ENCODE measurements around the gene CFAP65. TPM values are rescaled to one million over a fixed set of nuclear protein-coding genes. Genes with fewer than 3 reads are reported as not detected.
A peak's percentile ranks its signal among the peaks of the same experiment; 100 is the strongest.

Gene CFAP65
- total RNA-seq, 1 experiment from 2014 or later = 0.34 TPM

GRCh38 chr2:218992703-218993344 is 48.5 kb downstream of the CFAP65 start:
- intact Hi-C loops (cut with micrococcal nuclease; ENCODE audit: unreplicated experiment) = loop anchor here (5.0 kb wide), 1 partner anchor 141 kb away; no protein-coding TSS in a partner anchor
- no peak overlapping the region for H3K27ac Mint-ChIP-seq (ENCODE audit: unreplicated experiment)
- BruUV-seq (replicated peaks) = no TSS peak

DNA sequence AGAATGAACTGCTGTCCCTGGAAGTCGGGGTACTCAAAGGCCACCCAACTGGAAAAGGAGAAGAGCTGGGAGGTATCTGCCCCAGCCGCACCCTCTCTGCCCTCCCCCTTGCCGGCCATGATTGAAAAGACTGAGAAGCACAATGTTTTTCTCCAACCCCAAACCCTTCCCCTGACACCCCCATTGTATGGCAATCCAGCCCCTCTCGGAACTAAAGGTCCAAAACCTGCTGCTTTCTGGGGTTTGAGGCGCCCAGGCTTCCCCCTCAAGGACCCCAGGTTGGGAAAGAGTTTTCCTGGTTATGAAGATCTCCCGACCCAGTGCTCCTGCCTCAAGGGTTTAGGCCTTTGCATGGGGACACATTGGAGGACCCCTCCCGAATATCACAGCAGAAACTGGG is 49.1 kb downstream of the CFAP65 start:
- DNase-seq = peak in 1 of 2 experiments; percentile 24
- no TSS peak for BruUV-seq (replicated peaks)
- no peak overlapping the region for H3K27ac Mint-ChIP-seq (ENCODE audit: unreplicated experiment)
- H3K36me3 ChIP-seq (ENCODE audit: control insufficient read depth, insufficient read depth, low read length) = no peaks in the 10 kb centered on the region
- H3K9me3 ChIP-seq = no peaks in the 10 kb centered on the region
- no peaks in the 10 kb centered on the region for H3K9me3 Mint-ChIP-seq (ENCODE audit: unreplicated experiment)
- TF ChIP-seq, protein P1, sequence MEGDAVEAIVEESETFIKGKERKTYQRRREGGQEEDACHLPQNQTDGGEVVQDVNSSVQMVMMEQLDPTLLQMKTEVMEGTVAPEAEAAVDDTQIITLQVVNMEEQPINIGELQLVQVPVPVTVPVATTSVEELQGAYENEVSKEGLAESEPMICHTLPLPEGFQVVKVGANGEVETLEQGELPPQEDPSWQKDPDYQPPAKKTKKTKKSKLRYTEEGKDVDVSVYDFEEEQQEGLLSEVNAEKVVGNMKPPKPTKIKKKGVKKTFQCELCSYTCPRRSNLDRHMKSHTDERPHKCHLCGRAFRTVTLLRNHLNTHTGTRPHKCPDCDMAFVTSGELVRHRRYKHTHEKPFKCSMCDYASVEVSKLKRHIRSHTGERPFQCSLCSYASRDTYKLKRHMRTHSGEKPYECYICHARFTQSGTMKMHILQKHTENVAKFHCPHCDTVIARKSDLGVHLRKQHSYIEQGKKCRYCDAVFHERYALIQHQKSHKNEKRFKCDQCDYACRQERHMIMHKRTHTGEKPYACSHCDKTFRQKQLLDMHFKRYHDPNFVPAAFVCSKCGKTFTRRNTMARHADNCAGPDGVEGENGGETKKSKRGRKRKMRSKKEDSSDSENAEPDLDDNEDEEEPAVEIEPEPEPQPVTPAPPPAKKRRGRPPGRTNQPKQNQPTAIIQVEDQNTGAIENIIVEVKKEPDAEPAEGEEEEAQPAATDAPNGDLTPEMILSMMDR (IDR thresholded peaks at IDR 0.05; ENCODE audit: insufficient read depth in 1 of 2, low read depth in 1 of 2, low read length in 1 of 2, severe bottlenecking in 1 of 2, unreplicated experiment in 1 of 2) = no peak
- CTCF ChIA-PET = interaction anchor here (0.5 to 1.2 kb wide), 3 partner anchors 10 to 23 kb away, joined by 3 to 4 read pairs (median 4); no protein-coding TSS in a partner anchor
- POLR2A ChIA-PET = interaction anchor here (0.8 kb wide), 1 partner anchor 12 kb away, joined by 3 read pairs; no protein-coding TSS in a partner anchor
- H3K4me1 Mint-ChIP-seq (ENCODE audit: low read depth, unreplicated experiment) = no peaks in the 10 kb centered on the region
- peaks cover 8% of the 10 kb centered on the region for H3K4me1 ChIP-seq
- no peak overlapping the region for H3K4me3 ChIP-seq (ENCODE audit: low read depth, low read length)
- H3K27me3 Mint-ChIP-seq (ENCODE audit: insufficient read depth, unreplicated experiment) = peaks cover 22% of the 10 kb centered on the region
- H3K36me3 Mint-ChIP-seq (ENCODE audit: insufficient read depth, unreplicated experiment) = no peaks in the 10 kb centered on the region
- intact Hi-C loops (cut with micrococcal nuclease; ENCODE audit: unreplicated experiment) = loop anchor here (5.0 kb wide), 1 partner anchor 140 kb away; no protein-coding TSS in a partner anchor
- no peak overlapping the region for H3K4me3 Mint-ChIP-seq (ENCODE audit: unreplicated experiment)
- H3K27me3 ChIP-seq (replicated peaks; ENCODE audit: control insufficient read depth, insufficient read depth, low read length) = peaks cover 6% of the 10 kb centered on the region

More at GRCh38 chr2:218992703-218993344, 48.5 kb downstream of the CFAP65 start:
- H3K4me3 ChIP-seq (ENCODE audit: low read depth, low read length) = peak overlapping the region; percentile 26
- ChIA-PET CTCF (interaction anchor here (0.5 to 1.2 kb wide), 3 partner anchors 13 to 62 kb away, joined by 3 to 8 read pairs (median 4); no protein-coding TSS in a partner anchor), POLR2A (interaction anchor here (0.6 to 0.8 kb wide), 2 partner anchors 13 to 333 kb away, joined by 3 read pairs; partner anchors contain the start of genes BCS1L and ZNF142)
- TF ChIP-seq, protein P1 (IDR thresholded peaks at IDR 0.05; ENCODE audit: insufficient read depth in 1 of 2, low read depth in 1 of 2, low read length in 1 of 2, severe bottlenecking in 1 of 2, unreplicated experiment in 1 of 2) = no peak
- no peak for DNase-seq
- H3K4me3 Mint-ChIP-seq (ENCODE audit: unreplicated experiment) = no peak overlapping the region
- no peaks in the 10 kb centered on the region for H3K36me3 ChIP-seq (ENCODE audit: control insufficient read depth, insufficient read depth, low read length)
- peaks cover 8% of the 10 kb centered on the region for H3K4me1 ChIP-seq
- H3K27me3 Mint-ChIP-seq (ENCODE audit: insufficient read depth, unreplicated experiment) = peaks cover 20% of the 10 kb centered on the region
- peaks cover 6% of the 10 kb centered on the region for H3K27me3 ChIP-seq (replicated peaks; ENCODE audit: control insufficient read depth, insufficient read depth, low read length)
- no peaks in the 10 kb centered on the region for H3K4me1 Mint-ChIP-seq (ENCODE audit: low read depth, unreplicated experiment)
- no peaks in the 10 kb centered on the region for H3K9me3 ChIP-seq
- no peaks in the 10 kb centered on the region for H3K9me3 Mint-ChIP-seq (ENCODE audit: unreplicated experiment)
- no peaks in the 10 kb centered on the region for H3K36me3 Mint-ChIP-seq (ENCODE audit: insufficient read depth, unreplicated experiment)

- H3K4me3 Mint-ChIP-seq (ENCODE audit: unreplicated experiment) = no peak overlapping the region
- intact Hi-C loops (cut with micrococcal nuclease; ENCODE audit: unreplicated experiment) = loop anchor here (5.0 kb wide), 1 partner anchor 139 kb away; no protein-coding TSS in a partner anchor
- no TSS peak for BruUV-seq (replicated peaks)
- no peaks in the 10 kb centered on the region for H3K36me3 ChIP-seq (ENCODE audit: control insufficient read depth, insufficient read depth, low read length)
- no peaks in the 10 kb centered on the region for H3K4me1 Mint-ChIP-seq (ENCODE audit: low read depth, unreplicated experiment)
- H3K9me3 Mint-ChIP-seq (ENCODE audit: unreplicated experiment) = no peaks in the 10 kb centered on the region
- H3K4me3 ChIP-seq (ENCODE audit: low read depth, low read length) = no peak overlapping the region
- H3K36me3 Mint-ChIP-seq (ENCODE audit: insufficient read depth, unreplicated experiment) = no peaks in the 10 kb centered on the region
- H3K27me3 ChIP-seq (replicated peaks; ENCODE audit: control insufficient read depth, insufficient read depth, low read length) = peaks cover 6% of the 10 kb centered on the region
- ChIA-PET CTCF (interaction anchor here (0.9 to 1.2 kb wide), 2 partner anchors 10 to 12 kb away, joined by 4 read pairs; no protein-coding TSS in a partner anchor), POLR2A (interaction anchor here (0.8 kb wide), 1 partner anchor 12 kb away, joined by 3 read pairs; no protein-coding TSS in a partner anchor)
- no peaks in the 10 kb centered on the region for H3K9me3 ChIP-seq
- H3K4me1 ChIP-seq = peaks cover 8% of the 10 kb centered on the region
- TF ChIP-seq, protein P1 (IDR thresholded peaks at IDR 0.05; ENCODE audit: insufficient read depth in 1 of 2, low read depth in 1 of 2, low read length in 1 of 2, severe bottlenecking in 1 of 2, unreplicated experiment in 1 of 2) = no peak
- H3K27ac Mint-ChIP-seq (ENCODE audit: unreplicated experiment) = no peak overlapping the region
- DNase-seq = peak; percentile 38 to 44
- H3K27me3 Mint-ChIP-seq (ENCODE audit: insufficient read depth, unreplicated experiment) = peaks cover 24% of the 10 kb centered on the region
These were observed 49.6 kb downstream of the CFAP65 start for GRCh38 chr2:218991674-218992168.
